ENCODE measurements around the gene LAP3.

GRCh38 chr4:17558941-17559708 is 17.9 kb upstream of the LAP3 start:
- TF ChIP-seq CTCF (IDR thresholded peaks at IDR 0.05), result no peak
- TF ChIP-seq POLR2A (IDR thresholded peaks at IDR 0.05; ENCODE audit: low read depth), result no peak
- TF ChIP-seq POLR2AphosphoS5 (IDR thresholded peaks at IDR 0.05), result no peak
